Measurements from ENCODE around the gene SKI.

The SKI gene

DNA sequence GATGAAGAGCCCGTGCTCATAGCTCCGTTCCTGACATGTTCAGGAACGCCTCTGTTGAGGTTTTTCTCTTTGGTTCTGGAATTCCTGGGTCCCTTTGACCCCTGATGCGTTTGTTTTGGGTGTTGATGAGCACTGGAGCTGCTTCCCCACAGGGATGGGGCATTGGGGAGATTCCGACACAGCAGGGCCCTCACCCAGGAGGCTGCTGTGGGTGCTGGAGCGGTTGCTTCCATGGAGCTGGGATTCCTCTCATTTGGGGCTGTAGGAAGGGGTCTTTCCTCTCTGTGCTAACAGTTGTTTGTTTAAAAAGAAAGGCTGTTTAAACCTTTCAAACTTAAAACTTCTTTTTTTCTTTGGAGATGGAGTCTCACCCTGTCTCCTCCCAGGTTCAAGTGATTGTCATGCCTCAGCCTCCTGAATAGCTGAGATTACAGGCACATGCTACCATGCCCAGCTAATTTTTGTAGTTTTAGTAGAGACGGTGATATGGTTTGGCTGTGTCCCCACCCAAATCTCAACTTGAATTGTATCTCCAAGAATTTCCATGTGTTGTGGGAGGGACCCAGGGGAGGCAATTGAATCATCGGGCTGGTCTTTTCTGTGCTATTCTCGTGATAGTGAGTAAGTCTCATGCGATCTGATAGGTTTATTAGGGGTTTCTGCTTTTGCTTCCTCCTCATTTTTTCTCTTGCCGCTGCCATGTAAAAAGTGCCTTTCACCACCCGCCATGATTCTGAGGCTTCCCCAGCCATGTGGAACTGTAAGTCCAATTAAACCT is 48.9 kb downstream of the SKI start:
- H3K9ac ChIP-seq (ENCODE audit: low read length): no peak overlapping the region

DNA sequence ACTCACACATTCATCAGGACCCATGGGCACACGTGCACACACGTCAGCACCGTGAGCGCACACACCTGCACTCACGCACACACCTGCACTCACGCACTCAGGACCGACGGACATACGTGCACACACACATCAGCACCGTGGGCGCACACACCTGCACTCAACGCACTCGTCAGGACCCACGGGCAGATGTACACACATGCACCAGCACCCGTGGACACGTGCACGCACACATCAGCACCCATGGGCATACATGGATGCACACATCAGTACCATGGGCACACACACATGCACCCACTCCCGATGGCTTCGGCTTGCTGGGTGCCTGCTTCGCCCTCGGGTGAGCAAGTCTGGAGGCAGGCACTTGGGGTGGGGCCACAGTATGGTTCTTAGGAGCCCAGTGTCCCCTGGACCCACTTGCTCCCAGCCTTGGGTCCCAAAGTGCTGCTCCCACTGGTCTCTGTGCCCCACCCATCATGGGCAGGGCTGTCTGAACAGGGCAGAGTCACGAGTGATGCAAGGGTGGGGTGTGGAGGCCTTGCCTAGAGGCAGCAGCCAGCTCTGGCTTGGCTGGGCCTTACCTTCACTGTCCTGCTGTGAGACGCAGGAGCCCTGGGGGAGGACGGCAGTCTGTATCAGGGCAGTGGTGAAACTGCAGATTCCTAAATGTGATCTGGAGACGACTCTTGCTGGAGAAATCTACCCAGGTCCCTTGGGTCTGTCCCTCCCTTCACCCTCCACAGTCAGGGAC is 49.8 kb downstream of the SKI start:
- no peak overlapping the region for H3K4me3 ChIP-seq (ENCODE audit: low read length)
- H3K4me1 ChIP-seq (ENCODE audit: control insufficient read depth, insufficient read depth, low read length): peaks cover 69% of the 10 kb centered on the region
- H3K9ac ChIP-seq (ENCODE audit: low read length): no peak overlapping the region
- H3K27me3 ChIP-seq (ENCODE audit: control insufficient read depth, insufficient read depth, low read length): no peaks in the 10 kb centered on the region
- no peaks in the 10 kb centered on the region for H3K9me3 ChIP-seq (ENCODE audit: control insufficient read depth, low read length)
- H3K36me3 ChIP-seq (ENCODE audit: control insufficient read depth, insufficient read depth, low read length): peaks cover 9% of the 10 kb centered on the region

More for the DNA sequence above, 48.9 kb downstream of the SKI start:
- Histone ChIP-seq H3K9me3 (ENCODE audit: control insufficient read depth, low read length) (no peaks in the 10 kb centered on the region), H3K27me3 (ENCODE audit: control insufficient read depth, insufficient read depth, low read length) (no peaks in the 10 kb centered on the region), H3K4me3 (ENCODE audit: low read length) (no peak overlapping the region), H3K4me1 (ENCODE audit: control insufficient read depth, insufficient read depth, low read length) (peaks cover 79% of the 10 kb centered on the region), H3K36me3 (ENCODE audit: control insufficient read depth, insufficient read depth, low read length) (peaks cover 9% of the 10 kb centered on the region)

DNA sequence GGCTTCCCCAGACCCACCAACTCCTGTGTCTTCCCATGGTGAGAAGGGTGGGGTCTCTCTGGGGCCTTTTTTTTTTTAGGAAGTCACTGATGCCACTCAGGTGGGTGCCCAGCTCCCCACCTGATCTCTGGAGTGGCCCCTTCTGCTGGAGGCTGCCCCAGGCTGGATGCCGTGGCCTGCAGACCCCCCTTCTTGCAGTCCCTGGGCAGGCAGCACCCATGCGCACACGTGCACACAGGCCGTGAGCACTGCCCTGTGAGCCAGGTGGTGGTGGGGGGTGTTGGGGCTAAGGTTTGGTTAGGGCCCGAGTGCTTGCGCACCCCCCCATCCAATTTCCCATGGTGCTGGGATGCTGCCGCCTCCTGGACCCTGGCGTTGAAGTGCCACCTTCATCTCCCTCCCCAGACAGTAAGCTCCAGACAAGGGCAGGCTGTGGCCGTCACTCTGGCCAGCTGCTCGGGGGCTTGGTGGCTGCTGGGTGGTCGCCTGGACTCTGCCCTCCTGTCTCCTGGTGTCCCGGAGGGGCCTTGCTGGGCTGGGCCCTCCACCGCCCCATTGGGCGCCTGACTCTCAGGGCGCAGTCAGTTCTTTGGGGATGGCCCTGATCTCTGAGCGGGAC is 50.6 kb downstream of the SKI start:
- H3K9me3 ChIP-seq (ENCODE audit: control insufficient read depth, low read length): no peaks in the 10 kb centered on the region
- peaks cover 63% of the 10 kb centered on the region for H3K4me1 ChIP-seq (ENCODE audit: control insufficient read depth, insufficient read depth, low read length)
- peaks cover 9% of the 10 kb centered on the region for H3K36me3 ChIP-seq (ENCODE audit: control insufficient read depth, insufficient read depth, low read length)
- H3K4me3 ChIP-seq (ENCODE audit: low read length): no peak overlapping the region
- H3K9ac ChIP-seq (ENCODE audit: low read length): no peak overlapping the region
- no peaks in the 10 kb centered on the region for H3K27me3 ChIP-seq (ENCODE audit: control insufficient read depth, insufficient read depth, low read length)

DNA sequence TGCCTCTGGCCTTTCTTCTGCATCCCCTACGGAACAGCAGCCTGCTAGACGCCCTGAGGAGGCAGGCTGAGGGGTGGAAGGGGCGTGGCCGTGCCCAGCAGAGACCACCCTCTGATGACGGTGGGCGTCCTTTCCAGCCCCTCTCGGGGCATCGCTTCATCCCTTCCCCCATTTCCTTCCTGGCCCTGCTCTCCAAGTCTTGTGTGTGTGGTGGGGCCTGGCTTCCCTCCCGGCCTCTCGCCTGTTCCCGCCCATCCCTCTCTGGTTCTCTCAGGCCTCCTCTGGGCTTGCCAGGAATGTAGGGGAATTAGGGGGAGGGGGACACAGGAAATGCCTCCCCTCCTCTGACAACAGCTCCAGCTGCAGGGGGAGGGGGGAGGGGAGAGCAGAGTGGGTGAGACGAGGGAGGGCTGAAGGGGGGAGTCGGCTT is 51.1 kb downstream of the SKI start:
- Histone ChIP-seq H3K27me3 (ENCODE audit: control insufficient read depth, insufficient read depth, low read length) (no peaks in the 10 kb centered on the region), H3K9me3 (ENCODE audit: control insufficient read depth, low read length) (no peaks in the 10 kb centered on the region), H3K4me1 (ENCODE audit: control insufficient read depth, insufficient read depth, low read length) (peaks cover 60% of the 10 kb centered on the region), H3K9ac (ENCODE audit: low read length) (peak overlapping the region; percentile 37), H3K4me3 (ENCODE audit: low read length) (no peak overlapping the region), H3K36me3 (ENCODE audit: control insufficient read depth, insufficient read depth, low read length) (peaks cover 9% of the 10 kb centered on the region)

DNA sequence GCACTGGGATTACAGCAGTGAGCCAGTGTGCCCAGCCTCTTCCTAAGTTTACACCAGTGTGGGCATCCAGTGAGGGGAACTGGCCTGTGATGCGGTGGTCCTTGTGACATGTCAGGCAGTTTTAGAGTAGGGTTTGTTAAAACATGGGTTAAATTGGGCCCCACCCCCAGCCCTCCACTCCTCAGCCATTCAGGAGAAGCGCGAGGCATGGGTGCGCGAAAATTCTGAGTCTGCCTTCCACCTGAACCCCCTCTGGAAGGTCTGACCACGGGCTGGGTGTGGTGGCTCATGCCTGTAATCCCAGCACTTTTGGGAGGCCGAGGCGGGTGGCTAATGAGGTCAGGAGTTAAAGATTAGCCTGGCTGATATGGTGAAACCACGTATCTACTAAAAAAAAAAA is 51.7 kb downstream of the SKI start:
- peaks cover 9% of the 10 kb centered on the region for H3K36me3 ChIP-seq (ENCODE audit: control insufficient read depth, insufficient read depth, low read length)
- no peaks in the 10 kb centered on the region for H3K27me3 ChIP-seq (ENCODE audit: control insufficient read depth, insufficient read depth, low read length)
- H3K4me1 ChIP-seq (ENCODE audit: control insufficient read depth, insufficient read depth, low read length): peaks cover 55% of the 10 kb centered on the region
- no peaks in the 10 kb centered on the region for H3K9me3 ChIP-seq (ENCODE audit: control insufficient read depth, low read length)
- peak overlapping the region; percentile 37 for H3K9ac ChIP-seq (ENCODE audit: low read length)
- H3K4me3 ChIP-seq (ENCODE audit: low read length): no peak overlapping the region

DNA sequence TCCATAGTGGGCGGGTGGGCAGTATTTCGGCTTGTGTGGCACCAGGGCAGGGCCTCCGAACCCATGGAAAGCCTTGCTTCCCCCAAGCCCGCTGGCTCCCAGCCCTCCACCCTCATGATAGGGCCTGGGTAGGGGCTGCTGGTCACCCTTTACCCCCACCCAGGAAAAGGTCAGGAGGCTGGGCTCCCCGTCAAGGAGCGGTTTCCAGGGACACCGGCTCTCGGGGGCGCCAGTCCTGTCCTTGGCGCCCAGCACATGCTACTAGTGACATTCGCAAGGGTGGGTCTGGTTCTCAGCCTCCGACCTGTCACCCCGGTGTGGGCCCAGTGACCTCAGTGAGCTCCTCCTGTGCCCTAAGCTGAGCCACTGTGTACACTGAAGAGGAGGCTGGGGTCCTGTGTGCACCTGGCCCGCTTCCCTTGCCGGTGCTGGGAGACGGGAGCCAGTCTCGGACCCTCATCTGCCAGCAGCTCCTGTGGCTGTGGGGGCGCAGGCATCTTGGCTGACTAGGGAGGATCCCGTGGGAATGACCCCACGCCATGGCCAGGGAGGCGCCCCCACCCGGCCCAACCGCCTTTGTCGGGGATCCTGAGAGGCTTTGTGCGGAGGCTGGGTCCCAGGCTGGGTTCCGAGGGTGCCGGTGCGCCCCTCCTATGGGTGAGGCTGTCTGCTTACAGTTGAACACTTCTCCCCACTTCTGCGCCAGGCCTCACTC is 54.6 kb downstream of the SKI start:
- H3K4me1 ChIP-seq (ENCODE audit: control insufficient read depth, insufficient read depth, low read length): peaks cover 27% of the 10 kb centered on the region

DNA sequence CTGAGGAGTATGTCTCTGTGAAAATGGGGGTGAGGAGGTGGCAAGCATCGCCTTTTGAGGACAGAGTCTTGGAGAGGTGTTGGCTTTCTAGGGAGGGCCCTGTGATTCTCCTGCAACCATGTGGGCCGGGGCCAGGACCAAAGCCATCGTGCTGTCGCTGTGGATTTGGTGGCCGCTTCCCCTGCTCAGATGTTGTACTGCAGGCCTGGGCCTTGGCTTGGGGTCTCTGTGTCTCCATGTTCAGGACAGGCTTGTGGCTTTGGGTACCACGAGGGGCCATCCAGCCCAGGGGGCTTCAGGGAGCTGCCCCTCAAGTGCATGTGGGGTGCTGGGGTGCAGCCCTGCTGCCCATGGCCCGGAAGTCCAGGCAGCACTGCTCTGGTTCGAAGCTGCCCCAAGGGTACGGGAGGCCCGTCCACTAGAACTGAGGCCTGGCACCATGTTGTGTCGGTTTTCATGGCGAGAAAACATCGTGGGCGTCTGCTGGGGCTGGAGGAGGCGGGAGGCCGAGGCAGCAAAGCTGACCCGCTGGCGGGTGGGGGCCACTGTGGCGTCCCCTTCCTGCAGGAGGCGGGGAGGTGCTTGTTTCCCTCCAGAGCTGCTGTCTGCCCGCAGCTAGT is 55.4 kb downstream of the SKI start:
- no peaks in the 10 kb centered on the region for H3K9me3 ChIP-seq (ENCODE audit: control insufficient read depth, low read length)

More for the DNA sequence above, 54.6 kb downstream of the SKI start:
- no peak overlapping the region for H3K4me3 ChIP-seq (ENCODE audit: low read length)
- no peak overlapping the region for H3K9ac ChIP-seq (ENCODE audit: low read length)
- no peaks in the 10 kb centered on the region for H3K27me3 ChIP-seq (ENCODE audit: control insufficient read depth, insufficient read depth, low read length)
- no peaks in the 10 kb centered on the region for H3K9me3 ChIP-seq (ENCODE audit: control insufficient read depth, low read length)
- H3K36me3 ChIP-seq (ENCODE audit: control insufficient read depth, insufficient read depth, low read length): peaks cover 5% of the 10 kb centered on the region

DNA sequence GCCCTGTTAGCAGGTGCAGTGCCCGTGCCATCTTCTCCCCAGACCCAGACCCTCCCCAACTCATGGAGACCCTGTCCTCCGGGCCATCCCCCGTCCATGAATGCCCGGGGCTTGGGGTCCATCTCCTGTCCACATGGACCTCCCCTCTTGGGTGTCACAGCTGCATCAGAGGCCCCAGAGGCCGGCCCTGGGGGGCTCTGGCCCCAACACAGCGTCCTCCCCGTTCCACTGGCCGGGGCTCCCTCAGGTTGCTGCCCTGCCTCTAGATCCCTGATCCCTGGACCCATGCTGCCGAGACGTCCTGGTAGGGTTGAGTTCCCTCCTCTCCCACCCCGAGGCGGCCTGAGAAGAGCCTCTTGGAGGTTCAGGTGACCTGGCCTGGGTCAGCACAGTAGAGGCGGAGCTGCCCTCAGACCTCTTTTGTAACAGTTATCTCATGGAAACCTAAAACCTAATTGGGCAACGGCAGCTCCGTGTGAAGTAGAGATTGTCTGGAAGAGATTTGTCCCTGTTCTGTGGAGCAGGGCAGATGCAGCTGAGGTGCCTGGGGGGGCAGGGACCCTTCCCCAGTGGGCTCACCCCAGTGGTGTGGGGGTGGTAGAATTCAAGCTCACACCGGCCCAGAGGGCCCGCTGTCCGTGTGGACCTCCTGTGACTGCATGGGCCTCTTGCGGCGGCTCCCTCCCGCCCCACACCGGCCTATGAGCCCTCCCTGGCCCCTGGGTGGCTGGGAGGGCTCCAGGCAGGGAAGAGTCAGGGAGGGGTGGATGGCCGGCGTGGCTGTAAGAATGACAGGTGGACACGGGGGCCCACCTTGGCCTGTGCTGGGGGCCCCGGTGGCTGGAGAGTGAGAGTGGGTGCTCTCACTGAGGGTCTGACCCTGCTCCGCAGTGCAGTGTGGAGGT is 56.1 kb downstream of the SKI start:
- Histone ChIP-seq H3K27me3 (ENCODE audit: control insufficient read depth, insufficient read depth, low read length) (no peaks in the 10 kb centered on the region), H3K4me3 (ENCODE audit: low read length) (no peak overlapping the region), H3K4me1 (ENCODE audit: control insufficient read depth, insufficient read depth, low read length) (peaks cover 19% of the 10 kb centered on the region), H3K36me3 (ENCODE audit: control insufficient read depth, insufficient read depth, low read length) (no peaks in the 10 kb centered on the region), H3K9me3 (ENCODE audit: control insufficient read depth, low read length) (no peaks in the 10 kb centered on the region), H3K9ac (ENCODE audit: low read length) (no peak overlapping the region)

More for the DNA sequence above, 55.4 kb downstream of the SKI start:
- H3K36me3 ChIP-seq (ENCODE audit: control insufficient read depth, insufficient read depth, low read length): no peaks in the 10 kb centered on the region
- peaks cover 23% of the 10 kb centered on the region for H3K4me1 ChIP-seq (ENCODE audit: control insufficient read depth, insufficient read depth, low read length)
- no peak overlapping the region for H3K9ac ChIP-seq (ENCODE audit: low read length)
- H3K4me3 ChIP-seq (ENCODE audit: low read length): no peak overlapping the region
- no peaks in the 10 kb centered on the region for H3K27me3 ChIP-seq (ENCODE audit: control insufficient read depth, insufficient read depth, low read length)

DNA sequence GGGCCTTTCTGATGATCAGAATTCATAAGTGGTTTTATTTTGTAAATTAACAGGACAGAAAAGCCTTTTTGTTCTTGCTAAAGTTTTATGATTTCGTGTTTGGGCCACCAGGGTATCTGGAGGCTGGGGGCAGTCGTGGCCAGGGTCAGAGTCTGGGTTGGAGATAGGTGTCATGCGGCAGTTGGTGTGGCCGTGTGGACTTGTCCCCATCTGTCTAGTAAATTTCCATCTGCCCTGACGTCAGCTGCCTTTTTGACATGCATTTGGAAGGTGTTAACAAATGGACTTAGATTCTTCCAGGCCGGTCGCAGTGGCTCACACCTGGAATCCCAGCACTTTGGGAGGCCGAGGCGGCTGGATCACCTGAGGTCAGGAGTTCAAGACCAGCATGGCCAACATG is 56.8 kb downstream of the SKI start:
- no peaks in the 10 kb centered on the region for H3K9me3 ChIP-seq (ENCODE audit: control insufficient read depth, low read length)
- H3K36me3 ChIP-seq (ENCODE audit: control insufficient read depth, insufficient read depth, low read length): no peaks in the 10 kb centered on the region
- H3K9ac ChIP-seq (ENCODE audit: low read length): no peak overlapping the region
- H3K4me3 ChIP-seq (ENCODE audit: low read length): no peak overlapping the region
- no peaks in the 10 kb centered on the region for H3K27me3 ChIP-seq (ENCODE audit: control insufficient read depth, insufficient read depth, low read length)
- H3K4me1 ChIP-seq (ENCODE audit: control insufficient read depth, insufficient read depth, low read length): peaks cover 16% of the 10 kb centered on the region

DNA sequence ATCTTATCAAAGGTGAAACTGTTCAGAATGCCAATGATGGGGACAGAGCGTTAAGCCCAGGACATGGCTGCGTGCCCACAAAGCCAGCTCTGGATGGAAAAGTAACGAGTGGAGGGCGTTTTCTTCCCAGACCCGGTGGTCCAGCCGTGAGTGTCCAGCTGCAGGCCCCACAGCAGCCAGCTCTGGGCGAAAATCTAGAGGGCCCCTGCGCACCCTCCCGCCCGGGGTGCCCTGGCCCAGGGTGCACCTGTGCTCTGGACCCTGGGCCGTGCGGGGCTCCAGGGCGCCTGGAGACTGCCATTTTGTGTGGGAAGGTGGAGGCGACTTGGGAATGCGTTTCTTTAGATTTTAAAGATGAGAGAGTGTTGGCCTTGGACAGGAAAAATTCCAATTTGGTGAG is 58.8 kb downstream of the SKI start:
- Histone ChIP-seq H3K4me3 (ENCODE audit: low read length) (no peak overlapping the region), H3K9me3 (ENCODE audit: control insufficient read depth, low read length) (no peaks in the 10 kb centered on the region), H3K9ac (ENCODE audit: low read length) (no peak overlapping the region), H3K4me1 (ENCODE audit: control insufficient read depth, insufficient read depth, low read length) (peaks cover 24% of the 10 kb centered on the region), H3K27me3 (ENCODE audit: control insufficient read depth, insufficient read depth, low read length) (no peaks in the 10 kb centered on the region), H3K36me3 (ENCODE audit: control insufficient read depth, insufficient read depth, low read length) (no peaks in the 10 kb centered on the region)

DNA sequence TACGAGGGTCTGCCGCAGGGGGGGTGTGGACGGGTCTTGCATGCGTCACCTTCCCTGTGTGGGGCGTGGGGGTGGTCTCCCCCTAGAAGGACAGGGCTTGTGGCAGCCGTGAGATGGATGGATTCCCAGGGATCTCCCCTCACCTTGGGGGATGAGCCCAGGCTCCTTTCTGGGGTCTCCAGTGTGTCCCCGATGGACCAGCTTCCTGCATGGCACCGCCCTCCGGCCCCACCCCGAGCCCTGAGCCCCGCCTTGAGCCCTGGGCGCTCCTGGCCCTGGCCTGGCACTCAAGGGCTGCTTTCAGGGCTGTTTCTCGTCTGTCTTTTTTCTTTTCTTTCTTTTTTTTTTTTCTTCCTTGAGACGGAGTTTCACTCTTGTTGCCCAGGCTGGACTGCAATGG is 59.5 kb downstream of the SKI start:
- no peaks in the 10 kb centered on the region for H3K27me3 ChIP-seq (ENCODE audit: control insufficient read depth, insufficient read depth, low read length)
- no peak overlapping the region for H3K4me3 ChIP-seq (ENCODE audit: low read length)
- H3K36me3 ChIP-seq (ENCODE audit: control insufficient read depth, insufficient read depth, low read length): no peaks in the 10 kb centered on the region
- H3K9me3 ChIP-seq (ENCODE audit: control insufficient read depth, low read length): no peaks in the 10 kb centered on the region
- H3K4me1 ChIP-seq (ENCODE audit: control insufficient read depth, insufficient read depth, low read length): peaks cover 24% of the 10 kb centered on the region
- no peak overlapping the region for H3K9ac ChIP-seq (ENCODE audit: low read length)
